COLO668 (cell line): ENCODE measurements around the gene ATP2B2.

Experiments used
- DNase-seq: peaks from one replicate; lab custom pipeline; 2025; ENCODE audit not compliant: unreplicated experiment; lab: John Stamatoyannopoulos, UW

ATP2B2 gene

DNA sequence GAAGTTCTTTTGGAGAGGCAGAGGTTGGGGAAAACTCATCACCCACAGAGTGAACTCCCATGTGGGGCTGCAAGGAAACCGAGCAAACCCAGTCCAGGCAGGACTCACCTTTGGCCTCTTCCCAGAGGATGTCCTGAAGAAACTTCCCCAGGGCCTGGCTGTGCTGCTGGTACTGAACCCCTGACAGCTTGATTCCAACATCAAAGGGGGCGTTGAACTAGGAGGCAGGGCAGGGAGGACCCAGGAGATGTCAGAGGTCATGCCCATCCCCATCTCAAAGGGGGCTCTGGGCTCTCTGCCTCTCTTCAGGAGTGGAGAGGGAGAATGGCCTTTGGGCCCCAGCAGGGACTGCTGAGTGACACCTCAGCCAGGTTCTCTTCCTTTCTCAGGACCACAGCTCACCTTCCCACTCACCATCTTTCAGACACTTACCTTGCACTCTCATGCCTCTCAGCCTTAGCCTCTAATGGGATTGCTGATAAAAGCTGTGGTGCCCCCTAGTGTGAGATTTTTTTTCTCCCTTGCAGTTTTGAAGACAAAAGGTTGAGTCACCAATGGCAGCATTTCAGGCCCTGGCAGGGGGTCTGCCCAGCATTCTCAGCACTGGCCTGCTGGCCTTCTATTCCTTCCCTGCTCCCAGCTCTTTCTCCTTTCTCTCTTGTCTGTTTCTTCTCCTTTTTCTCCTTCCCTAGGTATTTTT, 218.6 kb downstream of the ATP2B2 start:
- no peak for DNase-seq

DNA sequence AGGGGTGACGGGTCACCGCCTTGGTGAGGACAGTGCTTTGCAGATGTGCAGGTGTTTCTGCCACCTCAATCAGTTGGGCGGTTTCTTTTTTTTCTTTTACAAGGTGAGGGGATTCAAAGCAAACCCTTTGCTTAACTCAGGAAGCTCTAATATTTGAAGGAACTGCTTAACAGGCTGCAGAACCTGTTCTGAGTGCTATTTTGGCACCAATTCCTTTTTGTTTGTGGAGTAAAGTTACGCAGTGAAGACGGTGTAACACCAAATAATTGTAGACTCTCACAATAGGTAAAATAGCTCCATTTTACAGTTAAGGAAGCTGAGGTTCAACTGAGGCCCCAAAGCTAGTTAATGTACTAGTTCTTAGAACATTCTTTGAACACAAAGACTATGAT, 219.3 kb downstream of the ATP2B2 start:
- no peak for DNase-seq

- DNase-seq, result no peak
Observed at GRCh38 chr3:10285272-10286132, 219.9 kb downstream of the ATP2B2 start.

- no peak for DNase-seq
Observed at GRCh38 chr3:10284496-10284895, 220.9 kb downstream of the ATP2B2 start.

- DNase-seq, result no peak
Observed at GRCh38 chr3:10283638-10284037, 221.7 kb downstream of the ATP2B2 start.

DNA sequence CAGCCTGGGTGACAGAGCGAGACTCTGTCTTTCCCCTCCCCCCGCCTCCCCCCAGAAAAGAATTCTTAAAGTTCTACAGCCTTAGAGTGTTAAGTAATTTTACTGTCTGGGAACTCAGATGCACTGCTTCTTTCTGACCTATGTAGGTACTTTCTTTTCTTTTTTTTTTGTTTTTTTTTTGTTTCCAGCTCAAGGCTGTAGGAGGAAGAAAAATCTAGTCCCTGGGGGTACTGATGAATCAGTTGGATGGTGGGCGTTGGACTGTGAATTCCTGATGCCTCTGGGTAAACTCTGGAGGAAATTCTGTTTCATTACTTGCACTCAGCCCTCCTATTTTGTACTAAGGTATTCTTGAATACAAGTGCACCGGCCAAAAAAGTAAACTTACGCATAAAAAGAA, 223.4 kb downstream of the ATP2B2 start:
- no peak for DNase-seq

- no peak for DNase-seq
Observed at GRCh38 chr3:10280571-10280970, 224.8 kb downstream of the ATP2B2 start.

- no peak for DNase-seq
Observed at GRCh38 chr3:10280177-10280529, 225.2 kb downstream of the ATP2B2 start.

DNA sequence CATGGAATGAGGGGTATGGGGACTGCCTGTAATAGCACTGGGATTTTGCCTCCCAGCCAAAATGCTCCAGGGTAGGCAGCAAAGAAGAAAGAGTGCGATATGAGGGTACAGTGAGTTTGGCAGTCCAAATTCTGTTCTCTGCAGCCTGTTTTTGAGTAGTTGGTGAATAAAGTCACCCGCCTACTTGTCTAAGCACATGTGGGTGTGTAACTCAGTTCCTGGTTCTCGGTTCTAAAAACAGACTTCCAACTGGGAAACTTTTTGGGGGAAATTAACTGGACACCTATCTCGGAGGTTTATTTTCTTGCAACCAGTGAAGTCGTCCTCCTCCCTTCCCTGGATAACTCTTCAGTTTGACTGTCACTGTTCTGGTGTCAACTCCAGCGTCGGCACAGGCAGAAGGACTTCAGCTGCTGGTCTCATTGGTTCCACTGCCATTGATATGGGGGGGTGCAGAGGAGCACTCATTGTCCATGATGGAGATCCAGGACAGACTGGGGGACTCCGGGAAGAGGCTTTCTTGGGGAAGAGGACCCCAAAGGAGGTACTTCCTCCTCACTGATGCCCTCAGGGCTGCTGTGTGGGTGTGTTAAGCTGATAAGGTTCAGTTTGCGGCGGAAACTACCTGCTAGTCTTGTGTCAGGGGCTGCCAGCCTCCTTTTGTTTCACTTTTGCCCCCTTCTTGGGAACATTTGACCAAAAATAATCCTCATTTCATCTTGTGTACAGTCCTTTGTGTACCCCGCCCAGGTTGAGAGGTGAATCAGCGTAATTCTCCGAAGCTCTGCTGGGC, 225.8 kb downstream of the ATP2B2 start:
- no peak for DNase-seq

GRCh38 chr3:10278501-10278900, 226.9 kb downstream of the ATP2B2 start:
- DNase-seq, result no peak

GRCh38 chr3:10277115-10277625, 228.2 kb downstream of the ATP2B2 start:
- DNase-seq, result no peak

DNA sequence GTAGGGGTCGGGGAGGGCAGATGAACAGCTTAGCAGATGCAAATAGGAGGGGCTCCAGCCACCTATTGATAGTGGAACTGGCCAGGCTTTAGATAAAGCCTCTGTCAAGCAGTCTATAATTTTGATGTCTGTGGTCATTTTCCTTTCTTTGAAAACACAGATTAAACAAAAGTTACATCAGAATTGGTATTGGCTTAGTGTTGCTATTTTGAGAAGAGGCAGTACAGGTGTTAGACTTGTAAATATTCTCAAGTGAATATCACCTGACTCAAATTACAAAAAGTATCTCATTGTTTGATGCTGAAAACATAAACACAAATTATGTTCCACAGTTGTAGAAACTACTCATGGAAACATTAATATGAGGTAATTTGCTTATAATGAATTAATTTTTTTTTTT, 230.8 kb downstream of the ATP2B2 start:
- peak; percentile 5 for DNase-seq
